ENCODE data around the gene PSMD3.

The PSMD3 gene

GRCh38 chr17:39979016-39979670 lies 1.5 kb upstream of the PSMD3 start:
- TF ChIP-seq, protein P1, sequence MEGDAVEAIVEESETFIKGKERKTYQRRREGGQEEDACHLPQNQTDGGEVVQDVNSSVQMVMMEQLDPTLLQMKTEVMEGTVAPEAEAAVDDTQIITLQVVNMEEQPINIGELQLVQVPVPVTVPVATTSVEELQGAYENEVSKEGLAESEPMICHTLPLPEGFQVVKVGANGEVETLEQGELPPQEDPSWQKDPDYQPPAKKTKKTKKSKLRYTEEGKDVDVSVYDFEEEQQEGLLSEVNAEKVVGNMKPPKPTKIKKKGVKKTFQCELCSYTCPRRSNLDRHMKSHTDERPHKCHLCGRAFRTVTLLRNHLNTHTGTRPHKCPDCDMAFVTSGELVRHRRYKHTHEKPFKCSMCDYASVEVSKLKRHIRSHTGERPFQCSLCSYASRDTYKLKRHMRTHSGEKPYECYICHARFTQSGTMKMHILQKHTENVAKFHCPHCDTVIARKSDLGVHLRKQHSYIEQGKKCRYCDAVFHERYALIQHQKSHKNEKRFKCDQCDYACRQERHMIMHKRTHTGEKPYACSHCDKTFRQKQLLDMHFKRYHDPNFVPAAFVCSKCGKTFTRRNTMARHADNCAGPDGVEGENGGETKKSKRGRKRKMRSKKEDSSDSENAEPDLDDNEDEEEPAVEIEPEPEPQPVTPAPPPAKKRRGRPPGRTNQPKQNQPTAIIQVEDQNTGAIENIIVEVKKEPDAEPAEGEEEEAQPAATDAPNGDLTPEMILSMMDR (IDR thresholded peaks at IDR 0.05; ENCODE audit: low read depth, low read length, missing control alignments): no peak
- no peak overlapping the region for H3K4me3 ChIP-seq (ENCODE audit: low read depth, low read length)
- no peak for DNase-seq (ENCODE audit: low read depth)

GRCh38 chr17:39979893-39980350 lies 685 bp upstream of the PSMD3 start:
- TF ChIP-seq, protein P1 (IDR thresholded peaks at IDR 0.05; ENCODE audit: low read depth, low read length, missing control alignments): no peak
- no peak for DNase-seq (ENCODE audit: low read depth)
- H3K4me3 ChIP-seq (ENCODE audit: low read depth, low read length): peak overlapping the region; percentile 82

DNA sequence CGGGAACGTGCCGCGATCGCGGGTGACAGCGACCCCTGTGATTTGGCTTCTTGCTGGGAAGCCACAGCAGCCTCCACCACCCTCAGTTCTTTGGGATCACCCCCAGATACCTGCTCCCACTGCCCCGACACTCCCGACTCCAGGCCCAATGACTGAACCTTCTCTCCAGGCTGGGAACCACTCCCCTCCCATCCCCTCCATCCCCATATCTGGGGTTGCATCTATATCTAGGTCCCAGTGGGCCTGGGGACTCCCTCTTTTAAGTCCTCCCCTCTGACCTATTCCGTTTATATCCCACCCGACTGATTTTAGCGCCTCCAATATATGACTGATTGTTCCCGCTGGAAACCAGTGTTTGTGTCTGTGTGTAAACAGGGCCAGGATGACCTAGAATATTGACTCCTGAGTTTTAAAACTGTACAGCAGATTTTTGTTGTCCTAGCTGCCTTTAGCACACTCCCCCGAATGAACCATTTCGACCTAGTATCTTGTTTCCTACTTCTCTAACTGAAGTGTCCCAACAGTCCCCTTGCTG lies 667 bp downstream of the PSMD3 start:
- no peak for DNase-seq (ENCODE audit: low read depth)
- H3K4me3 ChIP-seq (ENCODE audit: low read depth, low read length): peak overlapping the region; percentile 82
- TF ChIP-seq, protein P1 (IDR thresholded peaks at IDR 0.05; ENCODE audit: low read depth, low read length, missing control alignments): peak; percentile 11

DNA sequence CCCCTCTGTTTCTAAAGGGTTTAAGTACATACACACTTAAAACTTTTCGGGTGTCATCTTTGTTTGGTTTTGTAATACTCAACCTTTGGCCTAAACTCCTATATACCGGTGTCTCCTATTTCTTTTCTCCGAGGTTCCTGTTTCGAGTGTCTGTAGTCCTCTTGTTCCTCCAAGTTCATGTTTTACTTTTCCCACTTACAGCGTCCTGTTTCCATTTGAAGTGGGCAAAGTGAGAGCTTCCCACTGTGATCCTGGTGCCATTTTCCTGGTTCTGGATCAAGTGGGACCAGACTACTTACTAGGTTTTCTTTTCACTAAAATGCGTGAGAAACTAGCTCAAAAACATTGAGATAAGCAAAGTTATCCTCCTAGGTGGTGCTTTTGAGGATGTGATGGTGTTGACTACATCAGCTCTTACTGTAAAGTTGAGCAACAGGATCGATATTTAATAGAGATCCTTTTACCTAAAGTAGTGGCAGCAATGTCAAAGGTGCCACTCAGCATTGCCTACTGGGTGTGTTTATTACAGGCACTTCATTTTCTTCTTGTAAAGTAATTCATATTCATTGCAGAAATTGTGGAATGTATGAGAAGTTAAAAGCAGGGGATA lies 1.3 kb downstream of the PSMD3 start:
- peak overlapping the region; percentile 82 for H3K4me3 ChIP-seq (ENCODE audit: low read depth, low read length)
- no peak for DNase-seq (ENCODE audit: low read depth)
- TF ChIP-seq, protein P1 (IDR thresholded peaks at IDR 0.05; ENCODE audit: low read depth, low read length, missing control alignments): no peak

GRCh38 chr17:39988206-39988810 lies 7.7 kb downstream of the PSMD3 start:
- DNase-seq (ENCODE audit: low read depth): no peak
- no peak overlapping the region for H3K4me3 ChIP-seq (ENCODE audit: low read depth, low read length)
- TF ChIP-seq, protein P1 (IDR thresholded peaks at IDR 0.05; ENCODE audit: low read depth, low read length, missing control alignments): no peak

GRCh38 chr17:39994448-39994847 lies 13.8 kb downstream of the PSMD3 start:
- no peak for DNase-seq (ENCODE audit: low read depth)
- no peak overlapping the region for H3K4me3 ChIP-seq (ENCODE audit: low read depth, low read length)
- TF ChIP-seq, protein P1 (IDR thresholded peaks at IDR 0.05; ENCODE audit: low read depth, low read length, missing control alignments): no peak
